Activated CD4-positive, alpha-beta T cell treated with anti-CD3 and anti-CD28 coated beads, Interleukin-2, amount 10 ng/mL, durations not matched to agents 24 days and 14 days (primary cell): Measurements from ENCODE around the gene UBA3. TPM values are rescaled to one million over a fixed set of nuclear protein-coding genes. Genes with fewer than 3 reads are reported as not detected.
A peak's percentile ranks its signal among the peaks of the same experiment; 100 is the strongest.

Experiments used
- DNase-seq: peaks from one replicate; pipeline ENCODE4 v3.0.0; 2022
- H3K27ac Mint-ChIP-seq: one replicate; pipeline ENCODE4 v1.8.0; 2022; ENCODE audit warnings: mild to moderate bottlenecking, mixed read lengths
- H3K27me3 Mint-ChIP-seq: one replicate; pipeline ENCODE4 v1.8.0; 2022; ENCODE audit warnings: mixed read lengths
- H3K36me3 Mint-ChIP-seq: one replicate; pipeline ENCODE4 v1.8.0; 2022; ENCODE audit warnings: low read depth, mild to moderate bottlenecking, mixed read lengths
- H3K4me1 Mint-ChIP-seq: one replicate; pipeline ENCODE4 v1.8.0; 2021; ENCODE audit warnings: mixed read lengths
- H3K4me3 Mint-ChIP-seq: one replicate; pipeline ENCODE4 v1.8.0; 2022; ENCODE audit warnings: mild to moderate bottlenecking, moderate library complexity, mixed read lengths
- H3K9me3 Mint-ChIP-seq: one replicate; pipeline ENCODE4 v1.8.0; 2021; ENCODE audit warnings: mixed read lengths
- intact Hi-C: fragments of 100-400 bp; cut with micrococcal nuclease; formaldehyde crosslinking; loops from one replicate; pipeline ENCODE4 v1.15.1; 2023
- total RNA-seq: library from RNA; stranded (reverse); gene quantifications from 2 replicates; pipeline ENCODE4 v1.2.3, GENCODE V29; 2022

Gene UBA3
- total RNA-seq, 1 donor from 2014 or later = 95.3 TPM

GRCh38 chr3:69092030-69092516 is 11.9 kb upstream of the UBA3 start:
- peak; percentile 81 for DNase-seq
- peak overlapping the region; percentile 97 for H3K27ac Mint-ChIP-seq
- intact Hi-C loops = loop anchor here (1.0 to 2.0 kb wide), 2 partner anchors 8 to 345 kb away; partner anchors contain the start of gene ARL6IP5
- peak overlapping the region; percentile 89 for H3K4me3 Mint-ChIP-seq
- H3K36me3 Mint-ChIP-seq = peaks cover 70% of the 10 kb centered on the region
- H3K27me3 Mint-ChIP-seq = no peaks in the 10 kb centered on the region
- no peaks in the 10 kb centered on the region for H3K9me3 Mint-ChIP-seq
- peaks cover 76% of the 10 kb centered on the region for H3K4me1 Mint-ChIP-seq

GRCh38 chr3:69091389-69092029 is 11.3 kb upstream of the UBA3 start:
- Mint-ChIP-seq H3K9me3 (no peaks in the 10 kb centered on the region), H3K4me1 (peaks cover 73% of the 10 kb centered on the region), H3K4me3 (peak overlapping the region; percentile 89), H3K27ac (peak overlapping the region; percentile 97), H3K36me3 (peaks cover 70% of the 10 kb centered on the region), H3K27me3 (no peaks in the 10 kb centered on the region)
- no peak for DNase-seq
- intact Hi-C loops = loop anchor here (1.0 to 2.0 kb wide), 2 partner anchors 7 to 345 kb away; partner anchors contain the start of gene ARL6IP5

GRCh38 chr3:69090021-69090420 is 9.9 kb upstream of the UBA3 start:
- peaks cover 69% of the 10 kb centered on the region for H3K36me3 Mint-ChIP-seq
- H3K4me1 Mint-ChIP-seq = peaks cover 64% of the 10 kb centered on the region
- H3K27ac Mint-ChIP-seq = peak overlapping the region; percentile 89
- DNase-seq = no peak
- H3K9me3 Mint-ChIP-seq = no peaks in the 10 kb centered on the region
- H3K4me3 Mint-ChIP-seq = peak overlapping the region; percentile 72
- H3K27me3 Mint-ChIP-seq = no peaks in the 10 kb centered on the region
- intact Hi-C loops = no loop called here

GRCh38 chr3:69088063-69088462 is 7.9 kb upstream of the UBA3 start:
- intact Hi-C loops = no loop called here
- peaks cover 58% of the 10 kb centered on the region for H3K4me1 Mint-ChIP-seq
- no peaks in the 10 kb centered on the region for H3K9me3 Mint-ChIP-seq
- H3K27ac Mint-ChIP-seq = peak overlapping the region; percentile 82
- DNase-seq = peak; percentile 70
- H3K4me3 Mint-ChIP-seq = peak overlapping the region; percentile 96
- H3K36me3 Mint-ChIP-seq = peaks cover 53% of the 10 kb centered on the region
- H3K27me3 Mint-ChIP-seq = no peaks in the 10 kb centered on the region

- H3K36me3 Mint-ChIP-seq = peaks cover 49% of the 10 kb centered on the region
- H3K27ac Mint-ChIP-seq = peak overlapping the region; percentile 78
- no peaks in the 10 kb centered on the region for H3K27me3 Mint-ChIP-seq
- peaks cover 56% of the 10 kb centered on the region for H3K4me1 Mint-ChIP-seq
- peak overlapping the region; percentile 96 for H3K4me3 Mint-ChIP-seq
- DNase-seq = no peak
- intact Hi-C loops = no loop called here
- no peaks in the 10 kb centered on the region for H3K9me3 Mint-ChIP-seq
These were observed 7.0 kb upstream of the UBA3 start for GRCh38 chr3:69087030-69087791.

DNA sequence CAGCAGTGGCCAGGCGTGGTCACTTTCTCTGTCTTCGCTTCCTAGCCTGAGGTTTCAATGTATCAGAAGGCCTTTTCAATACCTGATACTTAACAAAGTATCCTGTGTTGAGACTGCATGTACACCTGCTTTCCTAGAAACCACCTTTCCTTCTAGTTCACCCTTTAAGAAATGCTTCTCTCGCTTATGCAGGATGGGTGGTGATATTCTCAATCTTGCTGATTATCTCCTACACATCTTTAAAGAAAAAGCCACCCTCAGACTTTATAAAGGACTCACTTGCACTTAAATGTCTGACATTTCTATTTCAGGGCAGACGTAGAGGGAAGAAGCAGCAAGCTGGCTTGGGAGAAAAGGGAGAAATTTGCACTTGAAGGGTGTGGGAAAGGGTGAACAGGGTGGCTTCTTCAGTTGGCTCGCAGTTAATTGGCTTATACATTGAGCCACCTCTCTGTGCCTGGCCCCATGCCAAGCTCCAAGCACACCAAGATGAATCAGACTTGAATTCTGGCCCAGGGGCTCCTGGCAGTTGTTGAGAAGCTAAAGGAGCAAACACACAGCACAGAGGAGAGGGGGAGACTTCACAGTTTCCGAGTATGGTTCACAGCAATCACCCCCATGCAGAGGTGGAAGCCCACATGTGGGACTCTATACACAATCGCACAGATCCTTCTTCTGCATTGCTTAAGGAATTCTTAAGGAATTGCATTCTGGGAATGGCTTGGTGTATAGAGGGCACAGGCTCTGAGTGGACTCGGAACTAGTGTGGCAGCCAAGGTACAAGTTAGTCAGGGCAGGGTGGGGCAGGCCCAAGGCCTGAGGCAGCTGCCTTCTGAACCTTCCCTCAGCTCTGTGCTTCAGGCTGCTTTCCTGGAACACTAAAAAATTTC is 5.9 kb upstream of the UBA3 start:
- H3K27me3 Mint-ChIP-seq = no peaks in the 10 kb centered on the region
- no peaks in the 10 kb centered on the region for H3K9me3 Mint-ChIP-seq
- H3K4me1 Mint-ChIP-seq = peaks cover 57% of the 10 kb centered on the region
- DNase-seq = peak; percentile 81
- H3K27ac Mint-ChIP-seq = peak overlapping the region; percentile 95
- intact Hi-C loops = loop anchor here (2.0 kb wide), 2 partner anchors 73 to 241 kb away; partner anchors contain the start of gene EOGT
- H3K36me3 Mint-ChIP-seq = peaks cover 40% of the 10 kb centered on the region
- peak overlapping the region; percentile 96 for H3K4me3 Mint-ChIP-seq

GRCh38 chr3:69085168-69085832 is 5.1 kb upstream of the UBA3 start:
- peak; percentile 76 for DNase-seq
- Mint-ChIP-seq H3K4me3 (peak overlapping the region; percentile 96), H3K4me1 (peaks cover 52% of the 10 kb centered on the region), H3K27ac (peak overlapping the region; percentile 95), H3K27me3 (no peaks in the 10 kb centered on the region), H3K36me3 (peaks cover 33% of the 10 kb centered on the region), H3K9me3 (no peaks in the 10 kb centered on the region)
- intact Hi-C loops = loop anchor here (2.0 kb wide), 2 partner anchors 72 to 242 kb away; partner anchors contain the start of gene EOGT

GRCh38 chr3:69084326-69085167 is 4.4 kb upstream of the UBA3 start, which contains the start of gene ARL6IP5:
TSS of gene ARL6IP5 (plus strand) at chr3:69084937. CDS start at chr3:69085048, 111 bp downstream.
- Mint-ChIP-seq H3K36me3 (peaks cover 26% of the 10 kb centered on the region), H3K4me1 (peaks cover 45% of the 10 kb centered on the region)
- intact Hi-C loops = loop anchor here (1.0 to 5.0 kb wide), 8 partner anchors 8 to 1978 kb away; partner anchors contain the start of genes EOGT and TMF1

DNA sequence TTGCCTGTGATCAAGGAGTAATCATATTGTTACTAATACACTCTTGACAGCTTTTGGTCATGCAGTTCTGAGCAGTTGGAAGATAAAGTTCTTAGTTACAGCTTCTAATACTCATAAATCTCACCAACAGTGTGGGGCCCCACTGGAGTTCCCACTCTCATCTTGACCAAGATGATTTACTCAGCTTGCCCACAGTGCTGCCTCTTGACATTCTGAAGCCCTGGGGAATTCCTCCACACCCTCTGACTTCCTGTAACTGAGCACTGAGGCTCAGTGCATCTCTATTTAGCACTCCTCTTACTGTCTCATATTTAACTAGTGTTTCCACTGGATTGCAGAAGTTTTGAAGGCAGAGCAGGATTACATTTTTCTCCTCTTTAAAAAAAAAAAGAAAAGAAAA is 2.6 kb upstream of the UBA3 start:
- Mint-ChIP-seq H3K4me1 (peaks cover 44% of the 10 kb centered on the region), H3K9me3 (no peaks in the 10 kb centered on the region), H3K4me3 (peak overlapping the region; percentile 70), H3K27me3 (no peaks in the 10 kb centered on the region), H3K36me3 (peaks cover 22% of the 10 kb centered on the region), H3K27ac (peak overlapping the region; percentile 95)
- DNase-seq = peak; percentile 90
- intact Hi-C loops = loop anchor here (2.0 to 5.0 kb wide), 4 partner anchors 199 to 1979 kb away; no protein-coding TSS in a partner anchor

More at GRCh38 chr3:69084326-69085167, 4.4 kb upstream of the UBA3 start, which contains the start of gene ARL6IP5:
- Mint-ChIP-seq H3K27me3 (no peaks in the 10 kb centered on the region), H3K9me3 (no peaks in the 10 kb centered on the region), H3K27ac (peak within 1 kb of the TSS; percentile 95), H3K4me3 (peak within 1 kb of the TSS; percentile 96)
- DNase-seq = peak; percentile 97

DNA sequence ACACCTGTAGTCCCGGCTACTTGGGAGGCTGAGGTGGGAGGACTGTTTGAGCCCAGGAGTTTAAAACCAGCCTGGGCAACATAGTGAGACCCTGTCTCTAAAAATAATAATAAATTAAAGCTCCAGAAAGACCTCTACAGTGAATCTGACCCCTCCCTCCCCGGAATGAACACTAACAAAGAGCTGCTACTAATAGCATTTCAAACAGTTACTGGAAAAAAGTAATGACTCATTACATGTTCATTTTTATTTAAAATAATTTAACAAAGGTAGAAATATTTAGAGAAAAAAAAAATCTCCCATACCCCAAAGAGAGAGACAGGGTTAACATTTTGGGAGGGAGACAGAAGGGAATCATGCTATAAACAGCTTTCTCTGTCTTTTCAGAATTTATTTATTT is 2.2 kb upstream of the UBA3 start:
- H3K36me3 Mint-ChIP-seq = peaks cover 25% of the 10 kb centered on the region
- no peaks in the 10 kb centered on the region for H3K9me3 Mint-ChIP-seq
- H3K4me3 Mint-ChIP-seq = peak overlapping the region; percentile 70
- peak overlapping the region; percentile 95 for H3K27ac Mint-ChIP-seq
- no peaks in the 10 kb centered on the region for H3K27me3 Mint-ChIP-seq
- H3K4me1 Mint-ChIP-seq = peaks cover 45% of the 10 kb centered on the region
- intact Hi-C loops = loop anchor here (2.0 to 5.0 kb wide), 4 partner anchors 200 to 1980 kb away; no protein-coding TSS in a partner anchor
- DNase-seq = no peak

DNA sequence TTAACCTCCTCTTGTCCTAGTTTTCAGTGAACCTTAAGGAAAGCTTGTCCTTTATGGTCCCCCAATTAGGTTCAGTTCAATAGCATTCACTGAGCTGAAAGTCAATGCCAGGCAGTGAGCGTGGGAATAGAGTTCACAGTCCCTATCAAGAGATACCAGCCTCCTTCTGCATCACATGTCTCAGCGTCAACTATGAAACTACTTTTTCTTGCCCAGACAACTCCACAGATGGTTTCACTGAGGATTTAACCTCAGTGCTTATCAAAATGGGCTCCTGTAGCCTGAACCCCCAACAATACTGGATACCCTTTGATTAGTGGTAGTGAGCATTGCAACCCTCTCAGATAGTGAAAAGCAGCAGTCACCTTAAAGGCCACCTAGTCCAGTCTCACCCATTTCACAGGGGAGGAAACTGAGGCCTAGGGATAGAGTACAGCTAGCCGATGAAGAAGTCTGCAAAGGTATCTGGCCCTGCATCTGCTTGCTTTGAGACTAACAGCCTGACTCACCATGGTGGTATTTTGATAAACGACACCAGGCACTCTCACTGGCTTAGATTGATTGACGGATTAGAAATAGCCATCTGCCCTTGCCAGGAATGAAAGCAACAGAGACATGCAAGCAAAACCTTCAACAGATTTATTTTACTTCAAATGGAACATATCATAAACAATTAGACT is 1.6 kb upstream of the UBA3 start:
- peak overlapping the region; percentile 80 for H3K4me3 Mint-ChIP-seq
- H3K27me3 Mint-ChIP-seq = no peaks in the 10 kb centered on the region
- peaks cover 24% of the 10 kb centered on the region for H3K36me3 Mint-ChIP-seq
- no peaks in the 10 kb centered on the region for H3K9me3 Mint-ChIP-seq
- intact Hi-C loops = loop anchor here (2.0 to 5.0 kb wide), 5 partner anchors 13 to 1981 kb away; no protein-coding TSS in a partner anchor
- DNase-seq = peak; percentile 72
- H3K27ac Mint-ChIP-seq = peak overlapping the region; percentile 95
- peaks cover 49% of the 10 kb centered on the region for H3K4me1 Mint-ChIP-seq
